NCI-H69 (cell line): ENCODE data around the gene LXN.
"Not testable (repeated sequence)": the region's sequence is repeated elsewhere in the genome, so short reads cannot be mapped to it uniquely, and the experiment has no call there.

Experiments
- DNase-seq: peaks from one replicate; lab custom pipeline; 2025; lab: John Stamatoyannopoulos, UW

Gene LXN, protein sequence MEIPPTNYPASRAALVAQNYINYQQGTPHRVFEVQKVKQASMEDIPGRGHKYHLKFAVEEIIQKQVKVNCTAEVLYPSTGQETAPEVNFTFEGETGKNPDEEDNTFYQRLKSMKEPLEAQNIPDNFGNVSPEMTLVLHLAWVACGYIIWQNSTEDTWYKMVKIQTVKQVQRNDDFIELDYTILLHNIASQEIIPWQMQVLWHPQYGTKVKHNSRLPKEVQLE

DNA sequence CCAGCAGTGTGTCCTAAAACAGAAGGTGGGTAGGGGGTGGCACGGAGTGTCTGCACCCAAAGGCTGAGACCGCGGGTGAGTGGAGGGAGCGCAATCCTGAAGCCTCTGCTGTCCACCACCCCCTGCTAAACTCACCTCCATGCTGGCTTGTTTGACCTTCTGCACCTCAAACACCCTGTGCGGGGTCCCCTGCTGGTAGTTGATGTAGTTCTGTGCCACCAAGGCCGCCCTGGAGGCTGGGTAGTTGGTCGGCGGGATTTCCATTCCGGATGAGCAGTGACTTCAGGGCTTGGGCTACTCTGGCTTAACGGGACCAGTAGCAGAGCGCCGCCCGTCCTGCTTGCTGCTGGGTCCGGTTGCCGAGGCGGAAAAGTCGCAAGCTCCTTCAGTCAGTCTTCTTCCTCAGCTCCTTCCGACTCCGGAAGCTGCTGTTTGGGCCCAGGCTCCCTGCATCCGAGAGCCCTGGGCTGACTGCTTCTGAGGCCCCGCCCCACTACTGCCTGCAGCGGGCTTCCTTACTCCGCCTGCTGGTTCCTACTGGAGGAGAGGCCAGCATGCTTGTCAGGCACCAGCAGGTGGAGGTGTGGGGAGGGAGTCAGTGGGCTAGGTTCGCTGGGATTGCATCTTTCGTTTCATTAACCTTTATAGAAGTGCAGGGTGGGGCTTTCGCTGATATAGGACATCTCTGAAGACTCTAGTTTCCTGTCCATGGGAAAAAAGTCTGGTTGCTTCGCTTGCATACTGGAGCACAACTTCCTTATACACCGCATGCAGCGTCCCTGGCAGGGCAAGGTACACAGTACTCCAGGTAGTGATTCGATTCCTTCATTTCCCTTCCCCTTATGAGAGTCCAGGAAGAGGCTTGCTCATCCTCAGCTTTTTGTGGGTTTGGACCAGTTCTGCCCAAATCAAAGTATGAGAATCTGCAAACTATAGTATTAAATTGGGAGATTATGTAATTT is at the start of gene LXN:
LXN (minus strand) TSS at position 434 of the 962 bp plus-strand sequence; CDS start at position 264, 170 bp downstream.
- DNase-seq = peak; percentile 67

- DNase-seq = no peak
Measured at GRCh38 chr3:158722108-158722507, 49.7 kb upstream of the LXN start.

- no peak for DNase-seq
Measured at GRCh38 chr3:158718490-158719170, 46.2 kb upstream of the LXN start.

DNA sequence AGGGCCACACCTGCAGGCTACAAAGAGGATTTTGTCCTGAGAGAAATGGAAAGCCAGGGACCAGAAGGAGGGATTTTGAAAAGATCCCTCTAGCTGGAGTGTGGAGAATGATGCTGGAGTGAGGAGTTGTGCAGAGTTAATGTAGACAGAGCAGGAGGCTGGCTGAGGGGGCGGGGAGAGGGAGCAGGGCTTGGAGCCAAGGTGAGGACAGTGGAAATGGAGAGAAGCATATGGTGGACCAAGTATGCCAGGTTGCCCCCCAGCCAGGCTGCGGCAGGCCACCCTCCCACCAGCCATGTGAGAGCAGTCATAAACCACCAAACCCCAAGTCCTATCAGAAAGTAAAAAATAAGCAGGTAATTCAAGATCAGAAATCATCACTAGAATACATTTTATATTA is 45.1 kb upstream of the LXN start:
- DNase-seq = no peak

DNA sequence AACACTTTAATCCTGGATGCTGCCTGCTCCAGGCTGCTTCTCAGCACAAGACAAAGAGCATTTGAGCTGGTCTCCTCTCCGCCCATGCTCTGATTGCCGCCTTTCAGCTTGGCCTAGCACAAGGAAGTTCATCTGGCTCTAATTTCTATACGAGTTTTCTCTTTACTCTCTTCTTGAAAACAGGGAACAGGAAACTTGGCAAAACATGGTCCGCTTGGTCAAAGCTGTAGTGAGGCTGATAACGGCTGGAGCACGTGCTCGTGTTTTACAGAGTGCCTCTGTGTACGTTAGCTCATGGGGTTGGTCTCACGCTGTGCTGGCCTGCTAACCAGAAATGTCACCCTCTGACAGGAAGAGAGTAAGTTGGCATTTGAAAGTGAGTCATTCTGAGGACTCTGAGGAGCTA is 40.6 kb upstream of the LXN start:
- no peak for DNase-seq

DNA sequence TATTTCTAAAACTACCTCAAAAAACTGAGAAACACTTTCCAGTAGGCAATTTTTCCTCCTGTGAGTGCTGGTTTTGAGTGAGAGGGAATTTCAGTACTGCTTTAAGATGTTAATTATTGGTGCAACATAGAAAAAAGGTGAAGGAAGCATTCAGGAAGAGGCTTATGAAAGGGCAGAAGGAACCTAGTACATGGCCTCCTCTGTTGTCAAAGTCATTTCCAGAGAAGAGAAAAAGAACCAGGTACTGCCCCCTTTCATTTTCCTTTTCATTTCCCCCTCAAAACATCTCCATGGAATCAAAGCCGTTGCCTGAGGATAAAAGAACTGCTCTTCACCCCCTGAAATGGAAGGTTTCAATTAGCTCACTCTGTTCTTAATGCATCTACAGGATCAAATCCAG is 40.0 kb upstream of the LXN start:
- DNase-seq = no peak

DNA sequence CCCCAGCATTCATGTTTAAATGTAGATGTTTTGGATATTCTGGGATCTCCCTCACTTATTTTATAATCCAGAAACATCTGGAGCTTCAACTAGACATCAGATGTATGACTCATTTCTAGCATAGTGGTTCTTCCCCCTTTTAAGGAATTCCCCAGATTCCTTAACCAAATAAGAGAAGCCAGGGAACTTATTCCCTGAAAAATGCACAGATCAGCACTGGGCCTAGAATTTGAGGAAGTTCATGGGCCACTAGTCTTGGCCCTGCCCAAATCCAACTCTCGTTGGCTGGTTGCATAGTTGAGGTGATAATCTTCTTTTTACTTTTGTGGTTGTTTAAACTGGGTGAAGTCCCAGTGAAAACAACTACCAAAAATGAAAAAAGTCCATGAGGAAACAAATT is 39.4 kb upstream of the LXN start:
- DNase-seq = no peak

DNA sequence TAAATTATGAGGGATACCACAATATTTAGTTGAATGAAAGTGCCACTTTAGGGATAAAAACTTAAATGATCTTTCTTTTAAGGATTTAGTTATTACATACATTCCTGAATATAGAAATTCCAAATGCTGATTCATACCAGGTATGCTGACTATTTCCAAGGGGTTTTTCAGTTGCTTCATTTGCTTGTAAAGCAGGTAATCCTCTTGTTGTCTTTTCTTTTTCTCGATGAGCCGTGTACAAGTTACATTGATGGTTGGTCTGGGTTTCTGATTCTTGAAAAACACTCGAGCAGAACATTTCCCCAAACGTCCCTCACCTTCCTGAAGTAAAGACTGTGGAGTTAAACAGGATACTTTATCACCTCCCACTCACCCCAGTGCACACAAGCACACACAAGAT is 38.2 kb upstream of the LXN start:
- no peak for DNase-seq

- DNase-seq = no peak
Measured at GRCh38 chr3:158709666-158710083, 37.2 kb upstream of the LXN start.

DNA sequence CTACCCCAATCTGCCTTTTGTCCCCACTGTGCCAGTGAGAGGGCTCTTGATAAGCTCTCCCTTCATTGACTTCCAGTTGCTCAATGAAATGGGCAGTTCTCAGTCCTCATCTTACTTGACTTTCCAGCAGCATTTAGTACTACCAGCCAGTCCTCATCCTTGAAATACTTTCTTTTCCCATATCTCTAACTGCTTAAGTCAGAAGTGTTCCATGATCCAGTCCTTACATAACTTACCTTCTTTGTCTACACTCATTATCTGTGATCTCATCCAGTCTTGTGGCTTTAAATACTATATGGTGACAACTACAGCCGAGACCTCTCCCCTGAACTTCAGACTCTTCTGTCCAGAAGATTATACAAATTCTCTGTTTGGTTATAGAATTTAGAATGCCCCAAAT is 31.1 kb upstream of the LXN start:
- no peak for DNase-seq

DNA sequence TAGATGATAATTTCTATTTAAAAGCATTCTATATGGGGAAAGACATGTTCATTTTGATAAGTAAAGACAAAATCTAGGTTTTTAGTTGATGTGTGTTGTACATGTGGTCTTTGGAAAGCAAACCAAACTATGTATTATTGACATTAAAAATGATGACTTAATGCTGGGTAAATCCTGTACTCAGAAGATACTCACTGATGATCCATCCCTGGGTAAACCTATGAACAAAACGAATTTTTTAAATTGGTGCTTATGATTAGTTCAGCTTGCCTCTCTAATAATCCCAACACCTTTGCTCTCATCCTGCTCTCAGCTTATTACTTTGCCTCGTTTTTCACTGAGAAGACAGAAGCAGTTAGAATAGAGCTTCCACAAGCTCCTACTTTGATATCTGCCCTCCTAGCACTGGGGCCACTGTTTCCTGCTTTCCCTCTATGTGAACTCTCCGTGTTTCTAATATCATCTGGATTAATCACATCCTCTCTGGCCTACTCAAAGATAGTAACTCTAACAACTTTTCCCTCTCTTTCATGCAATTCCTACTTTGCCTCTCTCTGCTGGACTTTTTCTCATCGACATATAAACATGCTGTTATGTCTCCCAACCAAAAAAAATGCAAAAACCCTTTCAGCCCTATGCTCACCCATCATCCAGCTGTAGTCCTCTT is 30.5 kb upstream of the LXN start:
- DNase-seq = no peak

- no peak for DNase-seq
Measured at GRCh38 chr3:158701420-158702065, 29.1 kb upstream of the LXN start.

GRCh38 chr3:158700559-158700958 is 28.1 kb upstream of the LXN start:
- no peak for DNase-seq

- no peak for DNase-seq
Measured at GRCh38 chr3:158696618-158697017, 24.2 kb upstream of the LXN start.

- DNase-seq = not testable (repeated sequence)
Measured at GRCh38 chr3:158693866-158694456, 21.5 kb upstream of the LXN start.

GRCh38 chr3:158685159-158685558 is 12.7 kb upstream of the LXN start:
- DNase-seq = no peak

DNA sequence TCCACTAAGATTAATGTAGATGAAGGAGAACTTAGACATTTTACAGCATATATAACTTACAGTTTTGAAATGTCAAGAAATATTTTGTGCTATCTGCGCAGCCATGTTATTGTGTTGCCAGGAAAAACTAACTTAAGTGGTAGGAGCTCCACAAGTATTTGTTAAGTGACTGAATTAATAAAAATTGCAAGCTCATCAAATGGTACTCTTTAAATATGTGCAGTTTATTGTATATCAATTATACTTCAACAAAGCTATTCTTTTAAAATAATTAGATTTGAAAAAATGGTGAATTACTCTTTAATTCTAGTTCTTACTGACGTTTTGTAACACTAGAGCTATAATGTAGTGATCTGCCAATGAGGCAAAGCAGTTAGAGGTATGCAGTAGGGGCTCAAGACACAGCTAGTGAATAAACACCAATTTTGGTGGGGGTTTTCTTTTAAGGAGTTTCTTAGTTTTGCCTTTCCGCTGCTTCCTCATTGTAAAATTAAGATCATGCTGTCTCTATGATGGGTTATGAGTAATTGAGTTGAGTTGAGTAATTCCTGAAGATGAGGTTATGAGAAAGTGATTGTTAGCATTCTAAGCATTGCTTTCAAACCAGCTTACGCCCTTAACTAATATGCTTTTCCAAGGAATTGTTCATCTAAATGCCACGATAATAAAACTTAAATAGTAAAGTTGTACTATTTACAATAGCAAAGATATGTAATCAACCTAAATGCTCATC is 10.9 kb upstream of the LXN start:
- DNase-seq = no peak

- no peak for DNase-seq
Measured at GRCh38 chr3:158680861-158681260, 8.4 kb upstream of the LXN start.

DNA sequence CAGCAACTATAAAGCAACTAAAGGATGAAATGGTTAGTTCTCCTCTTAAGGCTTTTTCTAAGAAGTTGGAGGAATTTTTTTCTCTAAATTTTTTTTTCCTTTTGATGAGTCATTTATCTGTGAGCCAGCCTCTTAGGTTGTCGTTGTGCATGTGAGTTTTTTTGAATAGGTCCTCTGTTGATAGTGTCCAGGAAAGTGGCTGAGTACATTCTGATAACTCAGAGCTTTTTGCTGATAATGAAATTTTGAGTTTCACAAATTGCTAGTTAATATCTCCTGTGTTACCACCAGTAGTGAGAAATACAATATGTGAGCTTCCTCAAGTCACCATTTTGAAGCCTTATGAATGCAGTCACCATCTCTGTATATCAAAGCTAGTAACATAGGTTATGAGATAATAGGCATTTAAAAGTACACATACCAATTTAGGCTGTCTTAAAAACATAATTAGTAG is 7.1 kb upstream of the LXN start:
- no peak for DNase-seq

- DNase-seq = no peak
Measured at GRCh38 chr3:158678687-158679086, 6.2 kb upstream of the LXN start.

GRCh38 chr3:158671821-158672214 is 630 bp downstream of the LXN start:
- DNase-seq = no peak
